ENCODE results near the gene NPAT.

DNA sequence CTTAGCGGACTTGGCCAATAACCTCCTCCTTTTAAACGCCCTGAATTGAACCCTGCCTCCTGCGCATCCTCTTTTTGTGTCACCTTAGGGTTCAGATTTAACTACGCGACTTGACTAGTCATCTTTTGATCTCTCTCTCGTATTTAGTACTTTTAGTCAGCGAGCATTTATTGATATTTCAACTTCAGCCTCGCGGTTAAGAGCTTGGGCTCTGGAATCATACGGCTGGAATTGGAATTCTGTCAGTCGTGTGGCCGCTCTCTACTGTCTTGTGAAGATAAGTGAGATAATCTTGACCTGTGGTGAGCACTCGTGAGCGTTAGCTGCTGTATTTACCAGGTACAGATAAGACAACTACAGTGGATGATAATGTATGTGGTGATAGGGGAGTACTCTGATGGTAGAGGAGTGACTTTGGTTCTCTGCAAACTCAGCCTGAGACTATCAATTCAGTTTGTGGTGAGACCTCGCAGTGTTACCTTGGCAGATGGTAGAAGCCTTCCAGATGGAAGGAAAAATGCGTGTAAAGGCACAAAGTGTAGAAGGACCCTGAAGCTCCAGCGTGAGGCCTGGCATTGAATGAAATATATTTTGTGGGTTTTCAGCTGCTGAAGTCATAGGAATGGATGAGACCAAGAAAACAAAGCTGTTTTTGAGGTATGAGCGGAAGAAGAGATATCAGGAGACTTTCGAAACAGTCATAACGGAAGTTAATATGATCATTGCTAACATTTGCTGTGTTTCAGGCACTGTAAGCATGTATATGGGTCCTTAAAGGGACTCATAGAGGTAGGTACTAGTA is 1.1 kb upstream of the NPAT start:
- TF ChIP-seq, protein P1, sequence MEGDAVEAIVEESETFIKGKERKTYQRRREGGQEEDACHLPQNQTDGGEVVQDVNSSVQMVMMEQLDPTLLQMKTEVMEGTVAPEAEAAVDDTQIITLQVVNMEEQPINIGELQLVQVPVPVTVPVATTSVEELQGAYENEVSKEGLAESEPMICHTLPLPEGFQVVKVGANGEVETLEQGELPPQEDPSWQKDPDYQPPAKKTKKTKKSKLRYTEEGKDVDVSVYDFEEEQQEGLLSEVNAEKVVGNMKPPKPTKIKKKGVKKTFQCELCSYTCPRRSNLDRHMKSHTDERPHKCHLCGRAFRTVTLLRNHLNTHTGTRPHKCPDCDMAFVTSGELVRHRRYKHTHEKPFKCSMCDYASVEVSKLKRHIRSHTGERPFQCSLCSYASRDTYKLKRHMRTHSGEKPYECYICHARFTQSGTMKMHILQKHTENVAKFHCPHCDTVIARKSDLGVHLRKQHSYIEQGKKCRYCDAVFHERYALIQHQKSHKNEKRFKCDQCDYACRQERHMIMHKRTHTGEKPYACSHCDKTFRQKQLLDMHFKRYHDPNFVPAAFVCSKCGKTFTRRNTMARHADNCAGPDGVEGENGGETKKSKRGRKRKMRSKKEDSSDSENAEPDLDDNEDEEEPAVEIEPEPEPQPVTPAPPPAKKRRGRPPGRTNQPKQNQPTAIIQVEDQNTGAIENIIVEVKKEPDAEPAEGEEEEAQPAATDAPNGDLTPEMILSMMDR (IDR thresholded peaks at IDR 0.05 in 2 of 3, conservative IDR thresholded peaks at IDR 0.05 in 1 of 3; ENCODE audit: control insufficient read depth in 2 of 3, extremely low read depth in 1 of 3, insufficient read depth in 1 of 3, low read depth in 3 of 3, low read length in 3 of 3): no peak
- no peak for TF ChIP-seq BRCA1 (IDR thresholded peaks at IDR 0.05; ENCODE audit: low read depth, low read length)
- peak; percentile 70 for TF ChIP-seq POLR2AphosphoS5 (IDR thresholded peaks at IDR 0.05; ENCODE audit: low read length)
- TF ChIP-seq RAD21 (IDR thresholded peaks at IDR 0.05; ENCODE audit: insufficient read depth, low read depth, low read length): no peak
- no peak for TF ChIP-seq GATAD2B (conservative IDR thresholded peaks at IDR 0.05; ENCODE audit: low read depth)
